Ramos (cell line): ENCODE data around the gene GRIP1.

ENCODE experiments used
- in situ Hi-C: fragments of 300-500 bp; cut with MboI; formaldehyde crosslinking; loops from one replicate; pipeline ENCODE4 v1.14.3; 2022; ENCODE audit warnings: low sequenced_read_pairs; ENCODE audit not compliant: unreplicated experiment

GRIP1 gene

DNA sequence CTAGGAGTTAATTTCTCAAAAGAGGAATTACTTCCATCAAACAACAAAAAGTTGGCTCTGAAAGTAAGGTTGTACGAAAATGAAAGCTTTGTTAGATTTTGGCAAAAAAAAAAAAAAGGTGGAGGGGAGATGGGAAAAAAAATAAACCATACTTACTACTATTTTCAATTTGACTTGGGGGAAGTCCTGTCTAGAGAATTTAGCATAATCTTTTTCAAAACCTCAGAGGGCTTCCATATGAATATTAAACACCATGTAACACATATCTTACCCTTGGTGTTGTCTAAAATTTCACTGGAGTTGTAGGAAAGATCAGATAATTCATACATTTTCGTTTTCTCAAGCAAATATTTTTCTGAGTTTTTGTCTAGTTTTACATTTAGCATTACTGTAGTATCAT, 17.5 kb downstream of the GRIP1 start:
- in situ Hi-C loops, result no loop called here

- in situ Hi-C loops, result no loop called here
Observed at GRCh38 chr12:66653796-66654195, 25.1 kb downstream of the GRIP1 start.

DNA sequence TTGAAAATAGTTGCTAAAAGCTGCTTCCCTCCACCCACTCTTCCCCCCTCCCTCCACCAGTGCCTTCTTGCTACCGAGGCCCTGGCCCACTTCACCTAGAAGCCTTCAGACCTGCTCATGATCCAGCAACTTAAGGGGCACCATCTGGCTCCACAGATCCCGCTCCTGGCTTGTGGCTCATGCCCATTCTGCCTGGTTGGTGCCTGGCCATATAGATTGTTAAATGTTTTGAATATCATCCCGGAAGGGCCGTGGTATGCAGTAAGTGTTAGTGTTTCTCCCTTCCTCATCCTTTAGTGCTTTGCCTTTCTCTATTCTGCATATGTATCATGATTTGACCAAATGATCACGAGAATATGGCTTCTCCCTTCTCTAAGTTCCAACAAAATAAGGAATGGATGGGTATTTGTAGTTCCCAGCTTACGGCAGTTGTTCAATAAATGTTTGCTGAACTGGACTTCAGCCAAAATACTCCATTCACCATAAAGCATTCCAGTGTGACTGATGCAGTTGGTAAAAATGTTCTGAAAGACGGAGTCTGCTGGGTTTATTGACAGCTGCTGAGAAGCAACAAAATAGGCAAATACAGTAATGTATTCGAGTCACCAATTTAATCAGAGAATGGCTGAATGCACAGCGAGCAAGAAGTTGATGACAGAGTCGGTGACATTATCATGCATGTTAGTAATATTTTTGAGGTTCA, 30.7 kb downstream of the GRIP1 start:
- in situ Hi-C loops, result no loop called here

GRCh38 chr12:66647034-66647691, 31.7 kb downstream of the GRIP1 start:
- in situ Hi-C loops, result no loop called here

- in situ Hi-C loops, result no loop called here
Observed at GRCh38 chr12:66644151-66644550, 34.7 kb downstream of the GRIP1 start.

DNA sequence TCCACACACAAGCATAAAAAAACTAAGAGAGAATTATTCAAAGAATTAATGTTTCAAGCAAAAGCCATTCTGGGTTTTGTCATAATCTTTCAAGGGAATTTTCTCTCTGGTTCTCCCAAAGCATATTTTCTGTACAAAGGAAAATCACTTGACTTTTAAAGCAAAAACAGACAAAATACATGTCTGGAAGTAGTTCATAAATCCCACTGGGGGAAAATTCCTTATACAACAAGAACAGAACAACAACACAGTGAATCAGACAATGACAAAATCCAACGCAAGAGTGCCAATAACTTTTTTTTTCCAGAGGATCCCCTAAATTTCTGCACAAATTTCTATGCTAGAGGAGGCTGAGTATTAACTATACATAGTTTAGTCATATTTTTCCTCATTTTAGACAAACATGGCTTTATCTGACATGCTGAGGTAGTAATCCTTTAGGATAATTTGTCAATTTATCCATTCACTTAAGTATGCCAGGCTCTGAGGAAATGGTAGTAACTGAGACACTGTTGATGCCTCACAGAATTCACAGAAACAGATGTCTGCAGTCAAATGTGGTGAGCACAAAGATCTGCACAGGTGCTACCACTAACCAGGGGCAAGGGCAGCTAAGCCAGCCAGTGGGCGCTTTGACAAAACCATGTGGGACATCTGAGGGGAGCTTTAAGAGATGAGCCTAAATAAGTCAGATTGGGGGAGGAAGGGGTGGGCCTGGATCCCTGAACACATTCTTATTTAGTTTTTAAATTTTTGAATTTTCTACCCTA, 38.0 kb downstream of the GRIP1 start:
- in situ Hi-C loops, result no loop called here

GRCh38 chr12:66638666-66639065, 40.2 kb downstream of the GRIP1 start:
- in situ Hi-C loops, result no loop called here

- in situ Hi-C loops, result no loop called here
Observed at GRCh38 chr12:66637699-66638301, 41.1 kb downstream of the GRIP1 start.

DNA sequence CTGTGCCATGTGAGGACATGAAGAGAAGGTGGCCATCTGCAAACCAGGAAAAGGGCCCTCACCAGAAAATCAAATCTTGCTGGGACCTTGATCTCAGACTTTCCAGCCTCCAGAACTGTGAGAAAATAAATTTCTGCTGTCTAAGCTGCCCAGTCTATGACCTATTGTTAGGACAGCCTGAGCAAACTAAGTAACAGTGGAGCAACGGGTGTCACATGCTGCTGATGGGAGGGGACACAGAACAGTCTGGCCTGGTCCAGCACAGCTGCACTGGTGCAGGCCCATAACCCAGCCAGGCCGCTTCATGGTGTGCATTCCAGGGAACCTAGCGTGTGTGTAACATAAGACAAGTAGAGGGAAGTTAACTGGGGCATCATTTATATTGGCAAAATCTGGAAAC, 42.1 kb downstream of the GRIP1 start:
- in situ Hi-C loops, result no loop called here

GRCh38 chr12:66633676-66634075, 45.2 kb downstream of the GRIP1 start:
- in situ Hi-C loops, result no loop called here

DNA sequence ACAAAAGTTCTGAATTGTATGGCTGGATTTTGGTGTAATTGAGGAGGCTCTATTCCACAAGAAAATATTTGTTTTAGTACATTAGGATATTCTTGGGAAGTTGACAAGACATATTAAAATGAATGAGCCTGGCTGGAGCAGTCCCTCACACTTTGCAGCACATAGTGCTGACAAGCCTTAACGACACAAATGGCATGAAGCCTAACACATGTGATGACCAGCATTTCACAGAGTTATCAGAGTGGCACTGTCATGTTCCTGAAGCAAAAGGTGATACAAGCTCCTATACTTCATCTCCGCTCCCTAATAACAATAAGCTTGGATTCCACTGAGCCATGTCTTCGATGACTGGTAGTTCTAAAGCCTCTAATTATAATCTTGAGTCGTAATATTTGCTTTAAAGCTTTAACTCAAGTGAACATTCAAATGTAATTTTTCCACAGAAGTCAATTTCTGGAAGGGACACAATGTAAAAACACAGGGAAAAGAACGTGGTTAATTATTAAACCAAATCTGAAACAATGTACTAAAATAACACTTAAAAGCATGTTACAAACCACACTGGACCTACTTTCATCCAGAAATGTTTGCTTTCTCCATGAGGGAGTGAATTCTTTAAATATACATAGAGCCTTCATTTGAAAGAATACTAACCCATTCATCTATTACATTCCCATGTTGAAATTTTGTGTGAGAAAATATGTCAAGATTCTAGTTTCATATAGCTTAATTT, 49.6 kb downstream of the GRIP1 start:
- in situ Hi-C loops, result no loop called here

GRCh38 chr12:66627988-66628317, 50.9 kb downstream of the GRIP1 start:
- in situ Hi-C loops, result no loop called here

DNA sequence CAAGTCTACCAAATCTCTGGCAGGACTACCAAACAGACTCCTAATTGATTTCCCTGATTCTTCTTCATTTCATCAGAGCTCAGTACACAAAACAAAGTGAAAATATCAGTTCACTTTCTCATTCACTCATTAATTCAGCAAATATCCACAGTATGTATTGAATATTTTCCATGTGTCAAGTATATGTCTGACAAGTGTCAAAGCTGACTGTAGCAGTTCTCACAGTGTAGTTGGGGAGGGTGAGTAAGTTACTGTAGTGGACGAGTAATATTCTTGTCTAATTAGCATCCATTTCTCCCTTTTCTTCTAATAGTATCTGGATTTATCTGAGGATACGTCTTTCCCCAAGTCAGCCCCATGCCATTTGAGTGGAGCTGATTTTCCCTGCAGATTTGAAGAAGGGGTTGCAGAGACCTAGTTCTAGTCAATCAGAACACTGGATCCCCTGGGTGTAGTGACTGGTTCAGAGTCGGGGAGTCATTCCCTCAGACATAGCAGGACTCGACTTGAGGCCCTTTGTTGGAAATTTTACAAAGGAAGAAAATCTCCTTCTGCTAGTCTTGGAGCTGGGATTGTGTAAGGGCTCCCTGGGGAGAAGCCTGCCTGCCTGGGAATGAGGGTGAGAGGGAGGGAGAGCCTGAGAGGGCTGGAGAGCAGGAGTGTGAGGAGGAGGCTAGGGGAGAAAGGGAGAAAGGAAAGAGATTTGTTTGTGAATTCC, 51.4 kb downstream of the GRIP1 start:
- in situ Hi-C loops, result no loop called here

DNA sequence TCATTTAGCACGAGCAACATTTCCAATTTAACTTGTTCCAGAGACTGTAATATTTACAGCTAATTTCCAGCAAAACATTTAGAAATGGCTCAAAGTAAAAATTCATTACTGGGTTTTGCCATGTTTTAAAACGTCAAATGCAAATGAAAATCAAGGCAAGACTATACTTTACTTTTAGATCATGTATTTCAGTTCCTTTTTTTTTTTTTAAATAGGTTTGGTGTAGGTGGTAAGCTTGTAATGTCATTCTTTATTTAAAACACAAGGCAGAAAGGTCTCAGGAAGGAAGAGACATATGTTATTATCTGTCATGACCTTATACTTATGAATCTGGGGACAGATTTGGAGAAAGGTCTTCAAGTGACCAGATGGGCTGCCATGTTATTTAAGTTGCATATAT, 54.1 kb downstream of the GRIP1 start:
- in situ Hi-C loops, result loop anchor here (25.0 kb wide), 1 partner anchor 1362 kb away; the partner anchor contains the start of gene IFNG-AS1

DNA sequence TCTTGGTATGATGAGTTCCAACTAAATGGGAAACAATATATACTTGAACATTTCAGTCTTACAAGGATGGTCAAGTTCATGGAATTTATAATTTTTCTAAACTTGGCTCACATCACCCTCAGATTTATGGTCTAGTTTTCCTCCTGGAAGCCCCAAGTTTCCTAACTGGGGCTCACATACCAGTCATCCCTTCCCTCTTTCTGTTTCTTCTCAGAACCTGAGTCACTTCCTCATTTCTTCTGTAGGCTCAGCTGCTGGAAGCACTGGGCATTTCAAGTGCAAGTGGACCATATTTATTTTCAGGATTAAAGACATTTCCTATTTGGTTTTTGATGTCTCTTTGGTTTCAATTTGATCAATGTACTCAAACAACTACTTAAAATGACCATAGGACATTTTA, 55.4 kb downstream of the GRIP1 start:
- in situ Hi-C loops, result loop anchor here (25.0 kb wide), 1 partner anchor 1364 kb away; the partner anchor contains the start of gene IFNG-AS1

- in situ Hi-C loops, result loop anchor here (25.0 kb wide), 1 partner anchor 1367 kb away; the partner anchor contains the start of gene IFNG-AS1
Observed at GRCh38 chr12:66620688-66621087, 58.2 kb downstream of the GRIP1 start.

DNA sequence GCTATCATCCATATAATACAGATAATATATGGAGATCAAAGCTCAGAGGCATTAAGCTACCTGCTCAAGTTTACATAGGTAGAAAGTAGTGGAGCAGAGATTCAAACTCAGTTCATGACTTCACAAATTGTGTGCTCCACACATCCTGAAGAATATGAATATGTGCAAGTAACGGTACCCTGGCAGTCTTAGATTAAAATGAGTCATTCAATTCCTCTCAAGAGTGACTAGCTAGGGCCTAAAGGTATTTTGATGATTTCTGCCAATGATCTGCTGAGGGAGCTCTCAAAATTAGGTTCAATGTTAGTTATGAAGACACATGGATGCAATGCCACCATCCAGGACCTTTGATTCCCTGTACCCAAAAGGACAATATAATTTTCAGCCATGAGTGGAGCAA, 58.9 kb downstream of the GRIP1 start:
- in situ Hi-C loops, result loop anchor here (25.0 kb wide), 1 partner anchor 1367 kb away; the partner anchor contains the start of gene IFNG-AS1

DNA sequence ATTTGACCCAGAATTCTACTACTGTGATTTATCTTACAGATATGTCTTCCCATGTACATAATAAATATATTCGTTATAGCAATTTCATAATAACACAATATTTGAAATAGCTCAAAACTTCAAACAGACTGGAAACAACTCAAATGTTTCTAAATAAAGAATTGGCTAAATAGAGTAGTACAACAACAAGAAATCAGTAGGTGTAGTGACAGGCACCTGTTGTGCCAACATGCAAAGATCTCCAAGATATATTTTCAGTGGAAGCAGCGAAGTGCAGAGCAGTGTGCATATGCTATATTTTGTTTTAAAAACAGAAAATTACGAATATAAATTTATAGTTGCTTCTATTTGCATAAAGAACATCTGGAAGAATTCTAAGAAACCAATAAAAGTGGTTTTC, 60.9 kb downstream of the GRIP1 start:
- in situ Hi-C loops, result loop anchor here (25.0 kb wide), 1 partner anchor 1369 kb away; the partner anchor contains the start of gene IFNG-AS1

GRCh38 chr12:66612090-66612775, 66.6 kb downstream of the GRIP1 start:
- in situ Hi-C loops, result loop anchor here (5.0 to 25.0 kb wide), 2 partner anchors 75 to 1375 kb away; partner anchors contain the start of gene IFNG-AS1
